ENCODE results near the gene NXN. TPM values are rescaled to one million over a fixed set of nuclear protein-coding genes. Genes with fewer than 3 reads are reported as not detected.

Gene NXN
- total RNA-seq, 1 experiment from 2014 or later, result 6.0 TPM

- intact Hi-C loops (cut with micrococcal nuclease; ENCODE audit: unreplicated experiment), result no loop called here
- POLR2A ChIA-PET (ENCODE audit: low non-redundant PET), result no interaction called here
- H3K27ac ChIP-seq (ENCODE audit: low read depth, low read length, poor library complexity, severe bottlenecking), result no peak overlapping the region
- no peaks in the 10 kb centered on the region for H3K9me3 ChIP-seq (ENCODE audit: low read depth, low read length, poor library complexity, severe bottlenecking)
- no peak for DNase-seq (ENCODE audit: low spot score)
- no peak overlapping the region for H3K4me3 ChIP-seq (ENCODE audit: low read depth, low read length, poor library complexity, severe bottlenecking)
- no TSS peak for BruUV-seq (replicated peaks)
- H3K36me3 ChIP-seq (ENCODE audit: insufficient read depth, low read length, poor library complexity, severe bottlenecking), result no peaks in the 10 kb centered on the region
- H3K27me3 ChIP-seq (replicated peaks; ENCODE audit: insufficient read depth, low read depth, low read length, poor library complexity), result peaks cover 32% of the 10 kb centered on the region
- no peaks in the 10 kb centered on the region for H3K4me1 ChIP-seq (ENCODE audit: insufficient read depth, low read length, poor library complexity, severe bottlenecking)
- CTCF ChIA-PET, result no interaction called here
- TF ChIP-seq CTCF (conservative IDR thresholded peaks at IDR 0.05; ENCODE audit: low read depth, low read length) (no peak), EZH2 (IDR thresholded peaks at IDR 0.05; ENCODE audit: borderline replicate concordance, low read depth, low read length, poor library complexity, severe bottlenecking) (no peak)
Observed at GRCh38 chr17:866568-867103, 112.9 kb downstream of the NXN start.

DNA sequence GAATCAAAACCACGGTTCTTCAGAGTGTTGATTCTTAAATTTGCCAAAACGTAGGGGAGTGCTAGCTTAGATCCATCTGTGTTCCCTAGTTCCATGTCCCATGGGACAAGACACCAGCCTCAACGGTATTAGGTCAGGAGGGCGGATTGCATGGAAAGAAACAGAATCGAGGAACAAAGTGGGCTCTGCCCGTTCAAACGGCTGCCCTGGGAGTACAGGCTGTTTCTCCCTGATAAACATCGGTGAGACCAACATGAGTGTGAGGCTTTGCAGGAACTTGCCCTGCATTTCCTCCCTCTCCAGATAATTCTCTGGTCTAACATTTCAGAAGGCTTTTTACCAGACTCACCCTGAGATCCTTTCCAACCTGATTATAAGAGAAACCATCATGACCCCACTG, 115.3 kb downstream of the NXN start:
- intact Hi-C loops (cut with micrococcal nuclease; ENCODE audit: unreplicated experiment), result no loop called here
- CTCF ChIA-PET, result no interaction called here
- no peak overlapping the region for H3K27ac ChIP-seq (ENCODE audit: low read depth, low read length, poor library complexity, severe bottlenecking)

GRCh38 chr17:863880-864279, 115.7 kb downstream of the NXN start:
- no peak for TF ChIP-seq EZH2 (IDR thresholded peaks at IDR 0.05; ENCODE audit: borderline replicate concordance, low read depth, low read length, poor library complexity, severe bottlenecking)
- no peak for TF ChIP-seq CTCF (conservative IDR thresholded peaks at IDR 0.05; ENCODE audit: low read depth, low read length)
- peak; percentile 46 for DNase-seq (ENCODE audit: low spot score)
- no peak overlapping the region for H3K27ac ChIP-seq (ENCODE audit: low read depth, low read length, poor library complexity, severe bottlenecking)
- H3K4me3 ChIP-seq (ENCODE audit: low read depth, low read length, poor library complexity, severe bottlenecking), result no peak overlapping the region
- intact Hi-C loops (cut with micrococcal nuclease; ENCODE audit: unreplicated experiment), result no loop called here
- H3K9me3 ChIP-seq (ENCODE audit: low read depth, low read length, poor library complexity, severe bottlenecking), result no peaks in the 10 kb centered on the region
- BruUV-seq (replicated peaks), result no TSS peak
- no peaks in the 10 kb centered on the region for H3K36me3 ChIP-seq (ENCODE audit: insufficient read depth, low read length, poor library complexity, severe bottlenecking)
- CTCF ChIA-PET, result no interaction called here
- H3K27me3 ChIP-seq (replicated peaks; ENCODE audit: insufficient read depth, low read depth, low read length, poor library complexity), result peaks cover 20% of the 10 kb centered on the region
- H3K4me1 ChIP-seq (ENCODE audit: insufficient read depth, low read length, poor library complexity, severe bottlenecking), result no peaks in the 10 kb centered on the region
- POLR2A ChIA-PET (ENCODE audit: low non-redundant PET), result no interaction called here

More for the DNA sequence above, 115.3 kb downstream of the NXN start:
- POLR2A ChIA-PET (ENCODE audit: low non-redundant PET), result no interaction called here
- BruUV-seq (replicated peaks), result no TSS peak
- H3K9me3 ChIP-seq (ENCODE audit: low read depth, low read length, poor library complexity, severe bottlenecking), result no peaks in the 10 kb centered on the region
- H3K4me1 ChIP-seq (ENCODE audit: insufficient read depth, low read length, poor library complexity, severe bottlenecking), result no peaks in the 10 kb centered on the region
- TF ChIP-seq EZH2 (IDR thresholded peaks at IDR 0.05; ENCODE audit: borderline replicate concordance, low read depth, low read length, poor library complexity, severe bottlenecking) (no peak), CTCF (conservative IDR thresholded peaks at IDR 0.05; ENCODE audit: low read depth, low read length) (no peak)
- no peak overlapping the region for H3K4me3 ChIP-seq (ENCODE audit: low read depth, low read length, poor library complexity, severe bottlenecking)
- H3K36me3 ChIP-seq (ENCODE audit: insufficient read depth, low read length, poor library complexity, severe bottlenecking), result no peaks in the 10 kb centered on the region
- no peak for DNase-seq (ENCODE audit: low spot score)
- peaks cover 24% of the 10 kb centered on the region for H3K27me3 ChIP-seq (replicated peaks; ENCODE audit: insufficient read depth, low read depth, low read length, poor library complexity)

Data from A673 (cell line).